NK-92 (cell line): ENCODE results near the gene AKAP9.
"Not testable (repeated sequence)": the region's sequence is repeated elsewhere in the genome, so short reads cannot be mapped to it uniquely, and the experiment has no call there.

Experiments used
- DNase-seq: peaks from one replicate; lab custom pipeline; 2025; ENCODE audit not compliant: unreplicated experiment; lab: John Stamatoyannopoulos, UW

Gene AKAP9

DNA sequence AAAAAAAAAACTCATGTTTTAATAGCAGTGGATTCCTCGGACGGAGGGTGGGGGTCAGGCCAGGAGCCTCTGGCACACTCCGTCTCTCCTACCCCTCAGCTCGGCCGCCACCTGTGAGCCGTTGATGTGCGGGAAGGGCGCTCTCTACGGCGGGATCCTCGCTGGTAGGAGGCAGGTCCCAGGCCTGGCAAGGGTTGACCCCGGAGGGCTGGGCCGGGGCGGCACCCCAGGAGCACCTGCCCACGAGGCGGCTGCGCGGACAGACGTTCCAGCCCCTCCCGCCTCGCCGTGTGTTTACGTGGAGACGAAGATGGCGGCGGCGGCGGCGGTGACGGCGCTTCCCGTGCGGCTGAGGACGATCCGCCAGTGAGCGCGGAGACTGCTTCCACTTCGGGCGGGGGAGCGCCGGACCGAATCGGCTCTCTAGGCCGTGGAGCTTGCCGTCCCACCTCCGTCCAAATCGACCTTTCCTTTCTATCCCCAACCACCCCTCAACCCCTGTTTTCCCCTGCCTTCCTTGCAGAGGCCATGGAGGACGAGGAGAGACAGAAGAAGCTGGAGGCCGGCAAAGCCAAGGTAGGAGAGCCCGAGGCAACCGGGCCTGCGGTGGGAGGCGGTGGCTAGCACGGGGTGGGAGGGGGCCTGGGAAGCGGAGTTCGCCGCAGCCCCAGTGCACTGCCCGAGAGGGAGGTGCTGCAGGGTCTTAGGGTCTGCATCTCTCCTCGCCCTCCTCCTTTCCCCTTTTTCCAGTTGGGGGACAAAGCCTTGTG is at the start of gene AKAP9:
Gene AKAP9 (plus strand): TSS at position 291 of the 770 bp plus-strand sequence. CDS start 238 bp downstream, at position 529.
- no peak for DNase-seq

DNA sequence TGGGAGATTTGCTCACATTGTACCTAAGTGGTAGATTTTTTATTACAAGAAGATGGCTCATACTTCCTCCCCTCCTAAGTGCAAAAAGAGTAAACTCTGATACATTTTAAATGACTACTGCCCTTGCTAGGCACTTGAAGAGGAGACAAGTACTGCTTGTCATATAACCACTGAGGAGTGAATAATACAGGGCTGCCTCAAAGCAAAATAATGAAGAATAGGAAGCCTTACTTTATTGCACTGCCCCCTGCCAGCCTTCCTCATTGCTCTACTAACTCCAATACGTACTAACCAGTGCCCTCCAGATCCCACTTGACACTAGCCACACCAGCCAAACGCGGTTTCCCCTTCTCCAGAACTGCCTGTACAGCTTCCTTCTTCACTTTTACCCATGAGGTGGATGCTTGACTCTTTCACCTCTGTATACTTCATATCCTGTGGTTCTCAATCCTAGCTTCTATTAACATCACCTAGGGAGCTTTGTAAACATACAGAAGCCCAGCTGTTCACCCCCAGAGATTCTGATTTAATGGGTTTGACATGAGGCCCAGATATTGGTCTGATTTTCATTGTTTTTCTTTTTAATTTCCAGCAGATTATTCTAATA is 48.5 kb upstream of the AKAP9 start:
- DNase-seq = no peak

DNA sequence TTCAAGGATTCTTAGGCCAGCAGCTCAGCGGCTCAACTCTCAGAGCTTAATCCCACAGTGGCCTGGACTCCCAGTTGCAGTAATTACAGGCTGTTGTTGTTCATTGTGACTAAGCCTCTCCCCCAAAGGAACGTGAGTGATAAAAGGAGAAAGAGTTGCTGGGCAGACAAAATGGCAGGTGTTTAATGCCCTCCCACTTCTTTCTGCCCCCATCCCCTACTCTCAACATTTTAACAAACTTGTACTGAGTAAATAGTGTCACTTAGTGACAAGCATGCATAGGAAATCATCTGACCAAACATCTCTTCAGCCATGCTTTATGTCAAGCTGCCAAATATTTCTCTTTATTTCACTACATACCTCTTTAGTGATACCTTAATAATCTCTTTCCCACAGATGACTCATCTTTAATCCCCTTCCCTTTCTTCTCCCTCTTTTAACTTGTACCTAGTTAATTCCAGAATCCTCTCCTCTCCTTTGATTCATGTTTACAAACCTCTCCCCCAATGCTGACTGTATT is 47.8 kb upstream of the AKAP9 start:
- no peak for DNase-seq

DNA sequence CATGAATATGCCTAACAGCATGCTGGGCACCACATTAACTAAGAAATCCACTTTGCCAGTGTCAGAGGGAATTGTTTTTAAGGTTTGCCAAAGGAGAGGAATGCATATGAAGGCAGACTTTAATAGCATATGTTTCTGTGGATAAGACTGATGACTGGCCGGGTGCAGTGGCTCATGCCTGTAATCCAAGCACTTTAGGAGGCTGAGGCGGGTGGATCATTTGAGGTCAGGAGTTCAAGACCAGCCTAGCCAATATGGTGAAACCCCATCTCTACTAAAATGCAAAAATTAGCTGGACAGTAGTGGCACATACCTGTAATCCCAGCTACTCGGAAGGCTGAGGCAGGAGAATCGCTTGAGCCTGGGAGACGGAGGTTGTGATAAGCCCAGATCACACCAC is 47.0 kb upstream of the AKAP9 start:
- DNase-seq = not testable (repeated sequence)

DNA sequence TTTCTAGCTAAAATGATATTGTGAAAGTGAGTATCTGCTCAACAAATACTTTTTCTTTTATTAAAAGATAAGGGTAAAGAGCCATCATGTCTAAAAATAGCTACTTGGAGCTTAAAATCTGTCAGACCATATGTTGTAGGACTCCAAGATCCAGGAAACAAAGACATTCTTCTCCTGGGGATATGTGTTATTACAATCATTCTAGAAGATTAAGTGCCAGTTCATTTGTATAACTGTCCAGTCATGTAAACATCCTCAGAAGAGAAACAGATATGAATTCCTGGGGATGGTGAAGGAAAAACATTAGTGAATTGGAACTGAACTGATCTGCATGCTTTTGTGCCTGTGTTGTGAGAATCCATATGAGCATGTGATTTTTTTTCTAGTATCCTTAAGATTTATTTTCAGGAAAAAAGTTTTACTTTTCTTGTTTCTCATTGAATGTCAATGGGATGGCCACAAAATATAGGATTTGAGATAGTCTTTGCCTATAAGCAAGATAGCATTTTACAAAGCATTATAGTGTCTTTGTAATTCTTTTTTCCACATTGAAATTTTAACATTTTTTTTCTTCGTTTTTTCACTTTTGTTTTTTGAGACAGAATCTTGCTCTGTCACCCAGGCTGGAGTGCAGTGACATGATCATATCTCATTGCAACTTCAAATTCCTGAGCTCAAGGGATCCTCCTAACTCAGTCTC is 45.7 kb upstream of the AKAP9 start:
- no peak for DNase-seq

DNA sequence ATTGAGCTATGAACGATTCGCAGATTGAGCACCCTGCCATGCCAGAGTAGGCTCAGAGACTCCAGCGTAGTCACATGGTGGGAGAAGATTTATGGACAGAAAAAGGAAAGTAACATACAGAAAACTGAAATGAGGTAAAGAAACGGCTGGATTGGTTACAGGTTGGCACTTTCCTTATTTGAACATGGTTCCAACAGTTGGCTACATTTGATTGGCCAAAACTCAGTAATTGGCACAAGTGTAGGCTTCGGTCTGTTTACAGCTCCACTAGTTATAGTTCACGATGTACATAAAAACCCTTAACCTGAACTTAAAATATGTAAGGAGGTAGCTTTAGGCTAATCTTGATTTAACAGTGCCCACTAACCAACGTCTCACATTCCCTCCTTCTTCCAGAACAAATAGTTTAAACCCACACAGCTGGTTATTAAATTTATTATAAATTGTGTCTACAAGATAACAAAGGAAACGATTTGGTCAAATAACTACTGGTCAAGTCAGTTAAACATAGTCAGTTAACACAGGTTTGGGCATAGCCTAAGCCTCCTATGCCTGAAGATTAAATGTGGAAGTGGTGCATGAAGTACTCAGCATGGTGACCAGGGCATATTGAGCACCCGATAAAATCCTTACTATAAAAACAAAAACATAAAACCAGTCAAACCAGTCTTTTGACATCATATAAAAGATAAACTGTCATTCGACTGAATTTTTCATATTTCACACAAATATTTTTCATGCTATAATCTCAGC is 42.2 kb upstream of the AKAP9 start:
- no peak for DNase-seq

DNA sequence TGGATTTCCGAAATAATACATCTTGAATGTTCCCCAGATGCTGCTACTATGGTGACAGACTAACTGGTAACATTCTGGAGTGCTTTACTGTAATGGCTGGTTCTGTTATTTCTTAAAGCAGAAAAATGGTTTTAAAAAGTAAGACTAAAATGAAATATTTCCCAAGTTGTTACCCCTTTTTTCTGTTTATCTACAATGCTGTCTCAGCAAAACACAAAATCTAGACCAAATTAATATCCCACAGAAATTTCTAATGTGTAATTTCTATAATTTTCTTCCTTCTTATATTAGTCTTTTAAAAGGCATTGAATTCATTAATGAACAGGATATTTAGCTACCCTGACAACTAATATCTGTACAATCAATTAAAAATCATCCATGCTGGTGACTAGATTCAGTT is 41.1 kb upstream of the AKAP9 start:
- no peak for DNase-seq

DNA sequence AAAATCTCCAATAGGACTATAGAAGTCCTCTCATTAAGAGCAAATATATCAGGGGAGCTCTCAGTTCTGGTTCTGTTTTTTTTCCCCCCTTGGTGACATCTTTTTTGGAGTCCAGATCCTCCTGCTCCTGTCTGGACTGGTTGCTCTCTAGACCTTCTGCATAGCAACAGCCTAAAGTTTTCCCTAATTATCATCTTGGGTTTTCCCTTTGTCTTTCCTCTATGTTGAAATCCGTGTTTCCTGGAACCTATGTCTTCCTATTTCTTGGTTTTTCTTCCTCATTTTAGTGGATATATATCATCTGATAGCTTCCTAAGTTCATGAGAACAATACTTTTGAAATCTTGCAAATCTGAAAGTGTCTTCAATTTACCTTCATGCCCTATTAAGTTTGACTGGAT is 30.5 kb upstream of the AKAP9 start:
- no peak for DNase-seq

DNA sequence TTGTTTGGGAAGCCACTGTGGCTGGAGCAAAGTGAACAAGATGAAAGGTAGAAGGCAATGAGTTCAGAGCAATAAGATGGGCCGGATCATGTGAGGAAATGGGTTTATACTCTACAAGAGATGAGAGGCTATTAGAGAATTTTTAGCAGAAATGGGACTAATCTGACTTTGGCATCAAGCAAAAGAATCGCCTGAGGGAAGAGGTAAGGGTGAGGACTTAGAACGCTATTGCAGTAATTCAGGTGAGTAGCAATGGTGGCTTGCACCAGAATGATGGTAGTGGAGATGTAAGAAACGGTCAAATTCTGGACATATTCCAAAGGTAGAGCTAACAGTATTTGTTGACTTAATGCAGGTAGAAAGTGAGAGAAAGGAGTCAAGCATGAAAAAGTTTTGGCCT is 29.5 kb upstream of the AKAP9 start:
- no peak for DNase-seq

DNA sequence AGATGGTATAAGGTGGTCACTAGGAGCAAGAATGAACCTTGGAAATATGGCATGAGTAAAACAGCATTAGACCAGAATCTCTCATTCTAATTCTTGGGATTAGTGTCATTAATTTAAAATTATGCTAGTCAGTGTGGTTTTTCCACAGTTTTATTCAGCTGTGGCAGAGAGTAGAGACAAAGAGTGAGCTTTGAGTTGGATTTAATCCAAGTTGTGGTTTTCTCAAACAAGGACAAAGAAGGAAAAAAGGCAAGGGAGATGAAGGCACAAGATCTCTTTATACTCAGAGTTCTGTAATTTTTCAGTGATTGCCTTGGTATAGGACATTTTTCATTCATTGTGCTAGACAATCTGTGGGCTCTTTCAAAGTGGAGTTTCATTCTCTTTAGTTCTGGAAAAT is 28.2 kb upstream of the AKAP9 start:
- DNase-seq = no peak

DNA sequence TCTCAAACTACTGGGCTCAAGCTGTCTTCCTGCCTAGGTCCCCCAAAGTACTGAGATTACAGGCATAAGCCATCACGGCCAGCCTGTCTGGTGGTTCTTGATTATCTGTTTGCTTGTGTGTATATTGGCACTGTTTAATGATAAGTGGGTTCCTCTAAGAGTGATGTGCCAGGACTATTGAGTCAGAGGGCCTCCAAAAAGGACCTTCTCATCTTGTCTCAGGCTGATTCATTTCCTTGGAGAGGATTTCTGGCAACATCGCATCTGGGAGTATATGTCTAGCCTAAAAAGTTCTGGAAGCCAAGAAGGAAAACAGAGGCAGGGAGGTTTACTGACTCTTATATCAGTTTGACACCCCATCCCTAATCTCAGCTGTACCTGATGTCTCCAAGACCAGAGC is 27.1 kb upstream of the AKAP9 start:
- DNase-seq = no peak

DNA sequence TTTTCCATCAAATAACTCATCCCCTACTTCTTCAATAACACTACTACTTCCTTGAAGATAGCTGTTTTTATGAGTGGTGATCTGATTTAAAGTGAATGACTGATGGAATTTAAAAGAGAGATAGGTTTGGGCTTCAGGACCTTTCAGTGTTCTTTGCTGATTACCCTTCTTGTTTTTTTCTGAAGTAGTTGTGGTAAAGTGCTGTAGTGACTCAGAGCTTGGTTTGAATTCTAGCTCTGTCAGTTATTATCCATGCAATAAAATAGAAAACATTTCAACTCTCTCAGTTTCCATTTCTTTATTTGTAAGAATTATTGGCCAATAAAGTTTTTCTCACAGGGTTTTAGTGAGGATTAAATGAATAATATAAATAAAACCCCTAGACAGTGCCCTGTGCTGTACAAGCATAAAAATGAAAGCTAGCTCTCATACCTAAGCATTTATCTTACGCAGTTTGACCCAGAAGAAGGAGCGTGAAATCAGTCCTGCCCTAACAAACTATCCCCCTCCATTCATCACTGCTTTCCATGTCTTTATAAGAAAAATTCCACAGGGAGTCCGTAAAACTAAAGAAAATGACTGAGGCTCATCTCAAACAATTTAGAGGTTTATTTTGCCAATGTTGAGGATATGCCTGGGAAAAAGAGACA is 25.1 kb upstream of the AKAP9 start:
- no peak for DNase-seq

DNA sequence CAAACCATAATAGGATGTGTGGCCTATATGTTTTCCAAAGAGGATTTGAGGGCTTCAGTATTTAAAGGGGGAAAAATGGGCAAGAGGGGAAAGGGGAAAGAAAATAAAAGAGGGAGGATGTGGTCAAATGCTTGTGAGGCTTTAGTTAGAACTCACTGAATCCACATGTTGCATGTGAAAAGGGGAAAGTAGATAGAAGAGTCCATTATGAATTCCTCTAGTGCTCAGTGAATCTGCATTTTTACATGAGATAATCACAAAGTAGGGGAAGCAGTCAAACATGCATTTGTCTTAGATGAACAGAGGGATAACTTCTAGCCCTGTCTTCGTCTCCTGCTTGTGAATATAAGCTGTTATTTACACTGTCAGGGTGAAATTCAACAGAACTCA is 24.6 kb upstream of the AKAP9 start:
- DNase-seq = no peak

DNA sequence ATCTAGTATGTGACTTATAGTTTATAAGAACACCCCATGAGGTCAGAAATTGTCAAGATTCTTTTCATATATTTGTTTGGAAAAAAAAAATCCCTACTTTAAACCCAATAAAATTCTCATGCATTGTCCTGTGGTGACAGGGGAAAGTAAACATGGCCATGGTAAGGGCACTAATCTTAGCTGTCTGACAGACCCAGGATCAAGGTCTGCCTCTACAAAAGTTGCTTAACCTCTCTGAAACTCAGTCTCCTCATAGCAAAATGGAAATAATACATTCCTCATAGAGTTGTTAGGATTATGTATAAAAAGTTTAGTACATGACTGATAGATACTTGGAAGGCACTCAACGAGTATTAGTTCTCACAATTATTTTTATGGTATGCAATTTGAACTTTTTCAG is 22.3 kb upstream of the AKAP9 start:
- no peak for DNase-seq

DNA sequence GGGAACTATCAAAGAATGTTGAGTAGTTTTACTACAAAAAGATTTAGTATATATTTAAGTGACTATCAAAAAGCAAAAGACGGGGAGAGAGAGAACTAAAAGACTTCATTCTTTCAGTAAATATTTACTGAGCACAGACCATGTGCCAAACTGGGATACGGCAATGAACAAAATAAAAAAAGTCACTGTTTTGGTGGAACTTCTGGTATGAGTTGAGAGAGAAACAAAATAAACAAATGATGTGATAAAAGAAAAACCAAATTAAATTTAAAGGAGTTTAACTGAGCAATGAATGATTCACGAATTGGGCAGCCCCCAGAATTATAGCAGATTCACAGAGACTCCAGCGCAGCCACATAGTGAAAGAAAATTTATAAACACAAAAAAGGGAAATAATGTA is 17.8 kb upstream of the AKAP9 start:
- no peak for DNase-seq

DNA sequence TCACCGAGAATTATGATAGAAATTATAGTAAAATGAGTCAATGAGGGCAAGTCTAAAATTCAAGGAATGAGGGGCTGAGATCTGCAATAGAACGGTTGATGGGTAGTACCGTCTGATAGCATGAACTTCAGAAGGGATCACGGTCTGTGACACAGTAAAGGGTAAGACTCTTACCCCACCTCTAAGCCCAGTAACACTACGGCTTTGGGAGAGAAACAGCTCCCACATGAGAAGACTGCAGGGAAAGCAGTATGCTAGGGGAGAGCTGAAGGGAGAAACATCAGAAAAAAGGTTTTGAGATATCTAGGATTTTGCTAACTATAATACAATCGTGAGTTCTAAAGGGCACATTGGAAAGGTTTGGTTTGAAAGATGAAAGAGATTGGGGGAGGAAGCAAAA is 12.8 kb upstream of the AKAP9 start:
- no peak for DNase-seq

DNA sequence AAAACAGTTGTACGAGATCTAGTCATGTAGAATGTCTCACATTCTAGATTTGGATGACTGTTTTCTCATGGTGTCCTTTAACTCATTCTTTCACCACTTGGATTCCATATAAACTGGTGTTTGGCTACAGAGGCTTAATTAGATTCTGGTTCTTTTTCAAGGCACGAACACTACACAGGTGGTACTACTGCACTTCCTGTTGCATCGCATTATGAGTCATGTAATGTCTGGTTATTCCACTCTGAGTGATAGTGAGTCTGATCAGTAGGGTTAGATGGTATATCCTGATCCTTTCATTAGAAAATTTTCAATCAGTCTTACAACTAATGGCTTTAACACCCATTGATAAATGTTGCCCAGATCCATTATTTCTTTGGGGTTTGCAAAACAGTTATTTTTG is 11.2 kb upstream of the AKAP9 start:
- no peak for DNase-seq

DNA sequence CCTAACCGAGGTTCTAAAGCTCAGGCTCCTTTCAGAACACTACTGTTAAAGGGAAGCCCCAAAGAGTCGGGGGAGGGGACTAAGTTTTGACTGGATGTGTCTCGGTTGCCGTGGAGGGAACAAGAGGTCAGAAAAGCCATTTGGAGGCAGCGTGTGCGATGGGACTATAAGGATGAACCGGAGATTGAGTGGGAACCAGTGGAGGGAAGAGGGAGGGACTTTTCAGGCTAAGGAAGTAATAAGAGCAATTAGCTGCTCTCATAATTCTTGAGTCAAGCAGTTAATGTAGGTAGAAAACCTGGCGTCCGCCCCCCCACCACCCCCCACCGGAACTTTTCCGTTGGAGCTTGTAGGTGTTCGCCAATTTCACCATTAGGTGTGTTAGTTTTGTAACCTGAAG is 491 bp upstream of the AKAP9 start:
- no peak for DNase-seq

DNA sequence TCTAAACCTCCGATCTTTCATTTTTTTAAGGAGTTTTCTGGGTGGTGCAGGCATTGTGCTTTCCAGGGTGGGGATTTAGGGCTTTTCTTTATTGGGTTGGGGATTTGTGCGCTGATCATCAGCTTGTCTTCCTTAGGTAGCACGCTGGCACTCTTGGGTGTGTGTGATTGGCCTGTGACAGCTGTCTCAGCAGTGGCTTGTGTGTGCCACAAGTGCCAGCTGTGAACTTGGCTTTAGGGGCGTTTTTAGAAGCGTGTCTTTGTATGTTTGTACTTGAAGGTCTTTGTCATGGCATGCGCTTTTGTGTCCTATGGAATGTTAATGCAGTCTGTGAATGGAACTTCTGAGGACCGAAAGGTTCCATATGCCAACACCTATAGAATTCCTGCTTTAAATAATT is 788 bp downstream of the AKAP9 start:
- DNase-seq = no peak

DNA sequence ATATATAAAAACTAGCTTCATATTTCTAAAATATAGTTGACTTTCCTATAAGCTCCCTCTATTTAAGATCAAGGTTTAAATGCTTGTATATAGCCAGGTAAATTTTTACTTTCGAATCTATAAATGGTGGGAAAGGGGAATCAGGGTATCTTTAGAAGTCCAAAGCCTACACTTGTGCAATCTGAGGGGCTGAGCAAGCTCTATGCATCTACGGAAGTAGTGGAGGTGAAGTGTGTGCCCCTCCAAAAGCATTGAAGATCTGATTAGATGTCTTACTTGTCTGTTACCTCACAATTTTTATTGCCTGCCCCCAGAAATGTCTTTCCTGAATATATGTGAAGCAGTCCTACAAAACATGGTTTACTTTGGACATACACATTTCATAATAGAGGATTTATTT is 1.6 kb downstream of the AKAP9 start:
- DNase-seq = no peak

DNA sequence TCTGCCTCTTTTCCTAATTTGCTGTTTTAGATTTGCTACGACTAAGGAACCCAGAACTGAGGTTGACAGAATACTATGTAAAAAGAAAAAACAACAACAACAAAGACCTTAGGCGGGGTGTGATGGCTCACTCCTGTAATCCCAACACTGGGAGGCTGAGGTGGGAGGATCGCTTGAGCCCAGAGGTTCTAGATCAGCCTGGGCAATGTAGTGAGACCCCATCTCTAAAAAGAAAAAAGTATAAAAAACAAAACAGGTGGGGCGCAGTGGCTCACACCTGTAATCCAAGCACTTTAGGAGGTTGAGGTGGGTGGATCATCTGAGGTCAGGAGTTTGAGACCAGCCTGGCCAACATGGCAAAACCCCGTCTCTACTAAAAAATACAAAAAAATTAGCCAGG is 4.3 kb downstream of the AKAP9 start:
- DNase-seq = not testable (repeated sequence)
